IPS-15b (cell line): ENCODE results near the gene SMPDL3B.

Experiments
- H3K27me3 ChIP-seq: one replicate; pipeline ENCODE4 v1.6.1; 2013; ENCODE audit warnings: low read length; ENCODE audit not compliant: control insufficient read depth, insufficient read depth
- H3K36me3 ChIP-seq: one replicate; pipeline ENCODE4 v1.6.1; 2013; ENCODE audit warnings: low read length; ENCODE audit not compliant: control insufficient read depth, insufficient read depth
- H3K4me1 ChIP-seq: one replicate; pipeline ENCODE4 v1.6.1; 2013; ENCODE audit warnings: mild to moderate bottlenecking, low read length; ENCODE audit not compliant: control insufficient read depth, insufficient read depth
- H3K4me3 ChIP-seq: one replicate; pipeline ENCODE4 v1.5.1; 2013; ENCODE audit warnings: low read depth, low read length
- H3K9ac ChIP-seq: one replicate; pipeline ENCODE4 v1.6.1; 2013; ENCODE audit warnings: low read depth, mild to moderate bottlenecking, low read length
- H3K9me3 ChIP-seq: one replicate; pipeline ENCODE4 v1.6.1; 2013; ENCODE audit warnings: mild to moderate bottlenecking, low read length; ENCODE audit not compliant: control insufficient read depth, insufficient read depth

Gene SMPDL3B

GRCh38 chr1:27934818-27935549 lies at the start of gene SMPDL3B:
Gene SMPDL3B (plus strand): TSS chr1:27935000. CDS start chr1:27935184, 184 bp downstream.
- H3K36me3 ChIP-seq: no peaks in the 10 kb centered on the region
- peak within 1 kb of the TSS; percentile 70 for H3K9ac ChIP-seq
- H3K4me3 ChIP-seq: peak within 1 kb of the TSS; percentile 75
- no peaks in the 10 kb centered on the region for H3K9me3 ChIP-seq
- H3K27me3 ChIP-seq: no peaks in the 10 kb centered on the region
- peaks cover 21% of the 10 kb centered on the region for H3K4me1 ChIP-seq

- Histone ChIP-seq H3K27me3 (no peaks in the 10 kb centered on the region), H3K4me1 (no peaks in the 10 kb centered on the region), H3K36me3 (peaks cover 28% of the 10 kb centered on the region), H3K9me3 (no peaks in the 10 kb centered on the region), H3K9ac (no peak overlapping the region), H3K4me3 (no peak overlapping the region)
These were observed 49.7 kb upstream of the SMPDL3B start for GRCh38 chr1:27885114-27885528.

GRCh38 chr1:27885621-27886352 lies 49.0 kb upstream of the SMPDL3B start:
- Histone ChIP-seq H3K9ac (no peak overlapping the region), H3K4me3 (no peak overlapping the region), H3K27me3 (no peaks in the 10 kb centered on the region), H3K9me3 (no peaks in the 10 kb centered on the region), H3K4me1 (no peaks in the 10 kb centered on the region), H3K36me3 (peaks cover 29% of the 10 kb centered on the region)

- H3K9me3 ChIP-seq: no peaks in the 10 kb centered on the region
- peaks cover 34% of the 10 kb centered on the region for H3K36me3 ChIP-seq
- H3K4me1 ChIP-seq: no peaks in the 10 kb centered on the region
- no peak overlapping the region for H3K4me3 ChIP-seq
- H3K27me3 ChIP-seq: no peaks in the 10 kb centered on the region
- no peak overlapping the region for H3K9ac ChIP-seq
These were observed 48.5 kb upstream of the SMPDL3B start for GRCh38 chr1:27886353-27886679.

- no peak overlapping the region for H3K9ac ChIP-seq
- H3K4me1 ChIP-seq: no peaks in the 10 kb centered on the region
- peaks cover 37% of the 10 kb centered on the region for H3K36me3 ChIP-seq
- no peaks in the 10 kb centered on the region for H3K27me3 ChIP-seq
- H3K4me3 ChIP-seq: no peak overlapping the region
- H3K9me3 ChIP-seq: no peaks in the 10 kb centered on the region
These were observed 48.1 kb upstream of the SMPDL3B start for GRCh38 chr1:27886744-27887143.

GRCh38 chr1:27887215-27888021 lies 47.4 kb upstream of the SMPDL3B start:
- H3K9me3 ChIP-seq: no peaks in the 10 kb centered on the region
- H3K27me3 ChIP-seq: no peaks in the 10 kb centered on the region
- no peak overlapping the region for H3K4me3 ChIP-seq
- H3K36me3 ChIP-seq: peaks cover 42% of the 10 kb centered on the region
- H3K9ac ChIP-seq: no peak overlapping the region
- H3K4me1 ChIP-seq: no peaks in the 10 kb centered on the region

GRCh38 chr1:27889506-27889905 lies 45.3 kb upstream of the SMPDL3B start:
- Histone ChIP-seq H3K9me3 (no peaks in the 10 kb centered on the region), H3K9ac (no peak overlapping the region), H3K27me3 (no peaks in the 10 kb centered on the region), H3K4me1 (no peaks in the 10 kb centered on the region), H3K36me3 (peaks cover 53% of the 10 kb centered on the region), H3K4me3 (no peak overlapping the region)

- Histone ChIP-seq H3K4me1 (no peaks in the 10 kb centered on the region), H3K36me3 (peaks cover 53% of the 10 kb centered on the region), H3K9me3 (no peaks in the 10 kb centered on the region), H3K4me3 (no peak overlapping the region), H3K9ac (no peak overlapping the region), H3K27me3 (no peaks in the 10 kb centered on the region)
These were observed 43.5 kb upstream of the SMPDL3B start for GRCh38 chr1:27891196-27891889.

- H3K36me3 ChIP-seq: peaks cover 53% of the 10 kb centered on the region
- no peak overlapping the region for H3K4me3 ChIP-seq
- no peak overlapping the region for H3K9ac ChIP-seq
- no peaks in the 10 kb centered on the region for H3K4me1 ChIP-seq
- H3K9me3 ChIP-seq: no peaks in the 10 kb centered on the region
- H3K27me3 ChIP-seq: no peaks in the 10 kb centered on the region
These were observed 40.3 kb upstream of the SMPDL3B start for GRCh38 chr1:27894521-27894920.

- H3K4me3 ChIP-seq: no peak overlapping the region
- no peaks in the 10 kb centered on the region for H3K9me3 ChIP-seq
- no peaks in the 10 kb centered on the region for H3K4me1 ChIP-seq
- H3K9ac ChIP-seq: no peak overlapping the region
- no peaks in the 10 kb centered on the region for H3K27me3 ChIP-seq
- peaks cover 28% of the 10 kb centered on the region for H3K36me3 ChIP-seq
These were observed 28.0 kb upstream of the SMPDL3B start for GRCh38 chr1:27906759-27907158.

GRCh38 chr1:27912429-27912828 lies 22.4 kb upstream of the SMPDL3B start:
- Histone ChIP-seq H3K36me3 (peaks cover 18% of the 10 kb centered on the region), H3K27me3 (peaks cover 6% of the 10 kb centered on the region), H3K4me1 (no peaks in the 10 kb centered on the region), H3K9me3 (peaks cover 3% of the 10 kb centered on the region), H3K4me3 (no peak overlapping the region), H3K9ac (no peak overlapping the region)
